GM21786 (cell line): Measurements from ENCODE around the gene FAS.
A peak's percentile ranks its signal among the peaks of the same experiment; 100 is the strongest.

Experiments
- ATAC-seq: cut with Tn5 transposase; IDR thresholded peaks from one replicate; pipeline ENCODE4 v1.9.1; 2021; ENCODE audit not compliant: unreplicated experiment

The FAS gene

DNA sequence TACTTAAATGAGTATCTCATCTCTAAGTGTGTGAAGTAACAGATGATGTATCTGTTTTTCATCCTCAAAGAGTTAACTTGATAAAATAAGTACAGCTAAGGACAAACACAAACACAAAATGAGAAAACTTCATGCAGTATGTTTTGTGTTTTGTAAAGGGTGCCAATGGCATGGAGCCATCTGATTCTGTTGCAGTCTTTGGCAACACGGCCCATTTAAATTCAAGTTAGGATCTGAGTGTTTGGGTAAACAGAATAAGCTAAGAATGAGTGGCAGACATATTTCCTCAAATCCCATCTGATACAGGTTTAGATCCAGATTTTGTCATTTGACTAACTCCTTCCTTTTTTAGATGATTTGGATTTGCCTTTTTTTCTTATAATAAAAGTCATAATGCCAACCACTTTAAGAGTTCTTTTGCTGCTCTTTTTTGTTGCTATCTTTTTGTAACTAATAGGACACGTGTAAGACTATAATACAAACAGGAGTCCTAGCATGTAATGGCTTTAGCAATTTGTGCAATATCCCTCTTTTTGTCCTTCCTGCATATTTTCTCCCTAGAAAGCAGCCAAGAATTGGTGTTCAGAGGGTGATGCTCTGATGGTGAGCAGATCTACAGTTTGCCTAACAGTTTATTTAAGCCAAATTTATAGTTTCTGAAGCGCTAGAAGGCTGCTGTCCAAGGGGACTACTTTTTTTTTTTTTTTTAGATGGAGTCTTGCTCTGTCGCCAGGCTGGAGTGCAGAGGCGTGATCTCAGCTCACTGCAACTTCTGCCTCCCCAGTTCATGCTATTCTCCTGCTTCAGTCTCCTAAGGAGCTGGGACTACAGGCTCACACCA is 19.2 kb upstream of the FAS start:
- ATAC-seq: no peak

DNA sequence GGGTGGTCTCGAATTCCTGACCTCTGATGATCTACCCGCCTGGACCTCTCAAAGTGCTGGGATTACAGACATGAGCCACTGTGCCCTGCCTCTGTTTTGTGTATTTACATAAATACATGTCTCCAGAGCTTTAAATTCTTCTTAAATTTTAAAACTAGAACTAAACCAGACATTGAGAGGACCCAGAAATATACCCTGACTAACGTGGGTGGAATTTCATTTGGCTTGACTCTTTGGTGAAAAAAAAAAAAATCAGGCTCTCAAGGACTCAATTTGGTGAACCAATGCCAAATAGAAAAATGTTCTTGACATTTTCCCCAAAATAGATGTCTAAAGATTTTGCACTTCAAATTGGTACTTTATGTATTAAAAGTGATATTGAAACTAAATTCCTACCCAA is 16.6 kb upstream of the FAS start:
- ATAC-seq: no peak

DNA sequence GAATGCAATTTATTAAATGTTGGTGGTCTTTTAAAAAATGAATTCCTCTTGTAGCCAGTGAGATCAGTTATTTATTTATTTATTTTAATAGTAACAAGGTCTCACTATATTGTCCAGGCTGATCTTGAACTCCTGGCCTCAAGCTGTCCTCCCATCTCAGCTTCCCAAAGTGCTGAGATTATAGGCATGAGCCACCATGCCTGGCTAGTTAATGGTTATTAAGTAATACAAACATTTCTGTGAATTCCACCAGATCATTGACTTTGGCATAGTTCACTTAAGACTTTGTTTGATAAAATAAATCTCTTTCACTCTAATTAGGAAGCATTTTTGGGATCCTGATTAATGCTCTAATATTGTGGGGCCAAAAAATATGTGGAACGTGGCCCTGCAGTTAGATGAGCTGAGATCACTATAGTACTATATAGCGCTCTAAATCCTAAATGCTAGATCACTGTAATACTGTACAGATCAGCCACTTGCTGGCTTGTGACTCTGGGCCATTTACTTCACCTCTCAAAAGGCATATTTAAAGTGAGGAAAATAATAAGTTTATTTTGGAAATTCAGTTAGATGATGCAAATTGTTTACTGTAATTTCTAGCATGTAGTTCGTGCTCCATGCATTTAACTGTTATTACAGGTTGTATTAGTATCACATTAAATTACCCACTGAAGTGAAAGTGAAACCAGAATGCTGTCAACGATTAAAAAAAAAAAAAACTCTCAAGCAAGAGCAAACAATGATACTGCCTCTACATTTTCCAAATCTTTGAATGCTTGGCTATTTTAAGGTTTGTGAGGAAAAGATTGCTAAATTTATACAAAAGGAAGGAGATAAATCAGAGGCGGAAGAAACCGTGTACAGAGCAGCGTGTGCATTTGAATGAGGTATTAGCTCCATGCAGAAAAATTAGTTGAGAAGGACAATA is 15.9 kb upstream of the FAS start:
- no peak for ATAC-seq

DNA sequence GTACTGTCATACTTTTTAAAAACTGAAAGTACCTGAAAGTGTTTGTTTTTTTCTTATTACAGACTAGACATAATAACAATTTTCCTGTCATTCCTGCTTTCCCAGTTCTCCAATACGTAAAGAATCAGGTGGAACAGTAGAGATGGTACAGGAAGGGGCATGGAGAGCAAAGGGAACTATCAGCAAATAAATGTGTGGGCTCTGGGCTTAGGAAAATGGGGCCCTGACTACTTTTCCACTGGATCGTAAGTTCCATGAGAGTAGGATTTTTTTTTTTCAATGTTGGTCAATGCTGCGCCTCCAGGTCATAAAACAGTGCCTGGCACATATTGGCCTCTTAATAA is 15.2 kb upstream of the FAS start:
- ATAC-seq: no peak

DNA sequence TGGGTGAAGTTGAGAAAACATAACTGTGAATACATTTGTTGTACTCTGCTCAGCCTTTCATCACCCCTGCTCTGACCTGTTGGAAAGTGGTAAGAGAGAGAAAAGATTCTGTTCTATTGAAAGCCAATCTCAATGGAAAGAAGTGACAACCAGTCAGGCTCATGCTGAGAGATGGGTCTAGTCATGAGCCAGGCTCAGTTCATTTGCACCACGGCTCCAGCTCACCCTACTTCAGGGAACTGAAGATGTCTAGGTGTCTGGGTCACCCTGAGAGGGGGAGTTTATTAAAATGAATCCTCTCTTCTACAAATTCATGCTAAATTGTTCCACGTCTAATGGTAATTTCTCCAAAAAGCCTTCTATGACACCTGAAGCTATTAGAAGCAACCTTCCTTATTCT is 12.1 kb upstream of the FAS start:
- no peak for ATAC-seq

DNA sequence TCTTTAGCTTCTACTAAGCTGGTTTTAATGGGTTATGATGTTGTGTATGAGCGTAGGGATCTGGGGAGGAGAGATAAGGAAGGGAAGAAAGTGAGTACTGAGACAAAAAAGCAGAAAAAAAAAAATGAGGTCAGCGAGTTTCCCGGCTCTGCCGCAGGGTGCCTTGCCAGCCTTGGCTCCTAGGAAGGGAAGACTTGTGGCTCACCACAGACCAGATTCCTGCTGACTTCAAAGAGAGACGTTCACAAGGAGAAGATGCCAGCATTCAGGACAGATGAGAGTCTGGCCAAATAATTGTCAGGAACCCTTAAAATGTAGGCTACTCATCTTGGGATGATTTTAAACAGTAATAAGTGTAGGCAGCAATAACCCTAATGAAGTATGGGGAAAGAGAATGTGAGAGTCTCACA is 11.4 kb upstream of the FAS start:
- no peak for ATAC-seq

DNA sequence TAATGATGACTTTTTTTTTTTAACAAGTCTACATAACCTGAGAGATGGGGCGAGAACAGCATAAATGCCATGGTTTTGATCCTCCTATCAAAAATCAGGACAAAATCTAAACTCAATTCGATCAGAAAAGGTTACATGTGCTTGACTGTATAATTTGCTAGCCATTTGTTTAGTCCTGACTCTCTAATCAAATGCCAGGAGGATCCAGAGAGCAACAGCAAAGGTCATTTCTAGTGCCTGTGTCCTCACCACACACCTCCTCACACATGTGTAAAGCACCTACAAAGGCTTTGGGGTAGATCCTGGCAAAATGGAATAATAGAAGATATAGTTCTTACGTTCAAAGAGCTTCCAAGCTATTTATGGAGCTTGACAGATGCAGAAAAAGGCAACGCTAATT is 11.0 kb upstream of the FAS start:
- no peak for ATAC-seq

DNA sequence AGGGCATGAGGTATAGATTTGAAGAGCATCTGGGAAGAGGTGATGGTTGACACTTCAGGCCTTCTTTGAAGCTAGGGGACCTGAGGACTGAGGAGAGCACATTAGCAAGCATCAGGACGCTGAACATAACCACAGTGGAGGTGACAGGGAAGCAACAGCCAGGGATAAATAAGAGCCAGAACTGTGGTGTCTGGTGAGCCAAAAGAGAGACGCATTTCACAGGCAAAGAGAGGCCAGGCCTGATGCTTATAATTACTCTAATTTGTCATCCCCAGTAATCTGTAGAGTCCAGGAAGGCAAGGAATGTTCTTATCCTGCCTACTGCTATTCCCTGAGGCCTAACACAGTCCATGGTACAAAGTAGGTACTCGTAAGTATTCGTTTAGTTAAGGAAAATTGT is 10.4 kb upstream of the FAS start:
- no peak for ATAC-seq

DNA sequence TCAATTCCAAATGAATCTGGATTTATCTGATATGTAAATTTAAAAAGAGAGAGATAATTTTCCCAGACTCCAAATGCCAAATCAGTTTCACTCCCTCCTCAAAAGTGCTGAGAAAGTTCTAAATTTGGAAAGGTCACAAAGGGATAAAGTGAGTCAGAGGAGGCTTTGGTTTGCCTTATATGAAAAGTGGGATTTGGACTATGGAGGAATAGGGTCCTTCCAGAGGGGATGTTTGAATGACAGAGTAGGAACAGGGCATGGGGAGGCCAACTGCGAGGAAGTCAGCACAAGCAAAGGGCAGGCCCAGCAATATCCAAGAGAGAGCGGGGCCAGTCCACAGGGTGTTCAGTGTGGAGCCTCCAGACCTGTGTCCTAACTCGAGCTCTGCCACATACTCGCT is 9.8 kb upstream of the FAS start:
- no peak for ATAC-seq

DNA sequence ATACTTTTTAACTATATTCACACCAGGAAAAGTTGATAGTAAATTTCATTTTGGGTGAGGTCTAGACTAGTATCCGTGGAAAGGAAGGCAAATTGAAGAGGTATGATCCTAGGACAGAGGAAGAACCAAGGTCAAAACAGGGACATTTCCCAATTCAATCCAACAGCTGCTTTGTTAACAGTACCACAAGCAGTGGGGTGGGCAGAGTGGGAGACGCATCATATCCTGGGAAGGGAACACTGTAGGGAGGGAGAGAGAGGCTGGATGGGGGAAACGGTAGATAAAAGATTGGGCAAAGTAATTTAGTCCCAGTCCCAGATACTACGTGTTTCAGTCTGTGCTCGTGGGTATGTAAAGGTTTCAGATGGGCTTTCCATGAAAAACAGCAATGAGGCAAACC is 9.2 kb upstream of the FAS start:
- no peak for ATAC-seq

DNA sequence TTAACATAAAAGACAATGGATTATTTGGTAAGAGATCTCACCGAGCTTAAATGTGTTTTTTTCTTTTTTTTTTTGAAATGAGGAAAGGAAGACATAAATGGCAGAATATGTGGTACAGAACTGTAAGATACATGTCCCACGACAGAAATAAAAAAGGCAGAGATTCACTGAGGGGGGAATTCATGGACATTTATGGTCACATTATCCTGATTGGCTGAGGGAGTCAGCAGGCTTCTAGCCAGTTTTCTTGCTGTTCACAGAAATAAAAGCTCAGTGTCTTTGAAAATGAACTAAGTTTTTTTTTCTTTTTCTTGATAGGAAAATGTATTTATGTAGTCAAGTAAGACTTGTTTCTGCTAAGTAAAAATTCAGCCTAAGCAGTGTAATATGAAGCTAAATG is 8.2 kb upstream of the FAS start:
- ATAC-seq: no peak

DNA sequence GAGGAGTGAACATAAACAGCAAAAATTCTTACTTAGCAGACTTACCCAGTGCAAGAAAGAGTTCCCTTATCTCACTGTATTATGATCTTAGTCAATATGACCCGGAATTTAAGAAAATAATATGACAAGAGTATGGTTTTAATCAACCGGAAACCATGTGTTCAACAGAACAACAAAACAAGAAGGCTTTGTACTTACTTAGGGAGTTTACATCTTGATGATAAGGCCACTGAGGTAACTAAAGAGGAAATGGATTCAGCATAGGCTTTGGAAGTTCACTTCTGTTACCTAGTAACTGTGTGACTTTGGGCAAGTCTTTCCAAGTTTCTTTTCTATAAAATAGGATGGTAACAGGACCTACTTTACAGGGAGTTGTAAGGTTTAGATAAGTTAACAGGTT is 7.4 kb upstream of the FAS start:
- ATAC-seq: no peak

DNA sequence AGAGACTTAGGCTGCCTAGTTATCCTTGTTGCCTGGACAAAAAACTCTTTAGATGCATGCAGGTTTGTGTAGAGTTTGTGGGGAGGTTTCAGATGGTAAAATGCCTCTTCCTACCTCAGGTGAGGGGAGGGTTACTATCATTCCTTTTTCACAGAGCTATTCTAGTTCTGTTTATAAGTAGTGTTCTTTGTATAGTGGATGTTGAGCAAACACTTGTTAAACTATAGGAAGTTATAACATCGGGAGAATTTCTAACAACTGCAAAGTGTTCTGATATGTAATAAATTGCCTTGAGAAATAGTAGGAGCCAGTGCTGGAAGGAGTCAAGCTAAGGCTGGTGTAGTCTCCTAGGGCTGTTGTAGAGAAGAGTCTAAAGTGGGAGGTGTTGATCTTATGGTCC is 6.7 kb upstream of the FAS start:
- no peak for ATAC-seq

DNA sequence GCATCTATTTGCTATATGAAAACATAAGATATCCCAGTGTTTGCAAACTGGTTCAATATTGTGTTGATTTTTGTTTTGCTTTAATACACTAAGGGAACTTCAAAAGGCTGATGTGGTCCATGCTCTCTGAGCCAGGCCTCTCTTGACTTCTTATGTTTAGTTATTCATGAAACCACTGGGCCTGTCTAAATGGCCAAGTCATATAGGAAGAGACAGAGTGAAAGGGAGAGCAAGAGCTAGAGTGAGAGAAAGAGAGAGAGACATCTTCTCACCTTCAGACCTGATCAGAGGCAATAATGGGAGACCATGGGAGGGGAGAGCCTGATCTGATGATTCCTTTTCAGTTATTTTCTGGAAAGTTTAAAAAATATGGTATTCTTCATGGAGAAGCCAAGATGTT is 6.1 kb upstream of the FAS start:
- ATAC-seq: no peak

DNA sequence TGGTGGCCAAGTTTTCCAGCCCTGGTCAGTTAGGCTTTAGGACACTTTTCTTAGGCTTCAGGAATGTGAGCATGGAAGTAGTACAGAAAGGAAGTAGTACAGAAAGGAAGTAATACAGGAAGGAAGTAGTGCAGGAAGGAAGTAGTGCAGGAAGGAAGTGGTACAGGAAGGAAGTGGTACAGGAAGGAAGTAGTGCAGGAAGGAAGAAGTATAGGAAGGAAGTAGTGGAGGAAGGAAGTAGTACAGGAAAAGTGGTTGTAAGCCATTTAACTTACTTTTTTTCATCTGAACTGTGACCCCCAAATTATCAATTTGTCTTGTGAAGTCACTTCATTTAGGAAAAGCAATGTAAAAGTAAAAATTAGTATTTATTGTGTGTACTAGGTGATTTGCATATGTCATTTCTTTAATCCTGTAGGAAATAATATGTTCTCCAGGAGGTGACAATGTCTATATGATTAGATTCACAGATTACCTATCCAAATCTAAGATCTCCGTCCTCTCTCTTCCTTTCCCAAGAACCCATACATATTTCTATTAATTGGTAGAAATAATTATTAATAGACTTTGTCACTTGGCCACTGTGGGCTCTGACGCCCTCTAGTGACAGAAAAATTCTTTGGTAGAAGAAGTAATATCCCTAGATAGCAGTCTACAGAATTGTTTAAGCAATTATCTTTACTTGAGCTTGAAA is 3.9 kb upstream of the FAS start:
- no peak for ATAC-seq

DNA sequence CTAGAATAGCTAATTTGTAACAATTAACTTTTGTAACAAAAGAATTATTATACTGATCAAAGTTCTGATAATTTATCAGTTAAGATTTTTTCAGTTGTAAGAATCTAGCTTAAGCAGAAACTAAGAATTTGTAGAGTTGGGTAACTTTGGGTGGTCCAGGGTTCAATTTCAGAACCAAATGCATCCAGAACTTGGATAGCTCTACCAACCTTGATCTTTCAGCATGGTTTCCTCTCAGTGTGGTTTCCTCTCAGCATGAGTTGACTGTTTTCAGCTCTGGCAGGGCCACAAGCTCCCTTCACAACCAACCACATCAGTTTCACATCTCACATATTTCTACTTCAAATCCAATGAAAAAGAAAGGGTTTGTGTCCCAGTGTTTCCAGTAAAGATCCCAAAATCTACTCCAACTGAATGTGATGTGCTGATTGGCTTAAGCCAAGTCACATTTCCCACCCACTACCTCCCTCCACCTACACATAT is 3.3 kb upstream of the FAS start:
- ATAC-seq: no peak

DNA sequence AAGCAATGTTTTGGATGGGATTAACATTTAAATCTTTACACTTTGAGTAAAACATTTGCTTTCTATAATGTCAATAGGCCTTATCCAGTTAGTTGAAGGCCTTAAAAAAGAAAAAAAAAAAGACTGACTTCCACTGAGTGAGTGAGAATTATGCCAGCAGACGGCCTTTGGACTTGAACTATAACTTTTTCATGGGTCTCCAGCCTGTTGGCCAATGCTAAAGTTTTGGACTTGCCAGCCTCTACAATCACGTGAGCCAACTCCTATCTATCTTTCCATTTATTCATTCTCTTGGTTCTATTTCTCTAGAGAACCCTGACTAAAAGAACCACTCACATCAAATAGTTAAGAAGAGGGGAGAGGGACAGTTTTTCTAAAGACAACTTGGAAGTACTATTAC is 2.8 kb upstream of the FAS start:
- no peak for ATAC-seq

DNA sequence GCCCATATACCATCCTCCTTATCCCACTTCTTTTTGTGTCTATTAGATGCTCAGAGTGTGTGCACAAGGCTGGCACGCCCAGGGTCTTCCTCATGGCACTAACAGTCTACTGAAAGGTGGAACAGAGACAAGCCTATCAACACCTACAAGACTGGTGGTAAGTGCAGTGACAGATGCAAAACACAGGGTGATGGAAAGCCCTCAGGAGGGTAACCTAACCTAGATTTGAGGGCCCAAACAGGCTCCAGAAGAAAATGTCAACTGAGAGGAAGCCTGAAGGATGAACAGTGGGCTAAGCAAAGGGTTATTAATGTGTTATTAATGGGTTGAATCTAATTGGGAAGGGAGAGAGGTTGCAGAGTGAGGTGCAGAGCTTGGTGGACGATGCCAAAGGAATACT is 1.2 kb upstream of the FAS start:
- ATAC-seq: no peak

DNA sequence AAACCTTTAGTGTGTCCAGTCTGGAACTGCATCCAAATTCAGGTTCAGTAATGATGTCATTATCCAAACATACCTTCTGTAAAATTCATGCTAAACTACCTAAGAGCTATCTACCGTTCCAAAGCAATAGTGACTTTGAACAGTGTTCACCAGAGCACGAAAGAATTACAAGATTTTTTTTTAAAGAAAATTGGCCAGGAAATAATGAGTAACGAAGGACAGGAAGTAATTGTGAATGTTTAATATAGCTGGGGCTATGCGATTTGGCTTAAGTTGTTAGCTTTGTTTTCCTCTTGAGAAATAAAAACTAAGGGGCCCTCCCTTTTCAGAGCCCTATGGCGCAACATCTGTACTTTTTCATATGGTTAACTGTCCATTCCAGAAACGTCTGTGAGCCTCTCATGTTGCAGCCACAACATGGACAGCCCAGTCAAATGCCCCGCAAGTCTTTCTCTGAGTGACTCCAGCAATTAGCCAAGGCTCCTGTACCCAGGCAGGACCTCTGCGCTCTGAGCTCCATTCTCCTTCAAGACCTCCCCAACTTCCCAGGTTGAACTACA is 694 bp upstream of the FAS start:
- ATAC-seq: peak; percentile 8

DNA sequence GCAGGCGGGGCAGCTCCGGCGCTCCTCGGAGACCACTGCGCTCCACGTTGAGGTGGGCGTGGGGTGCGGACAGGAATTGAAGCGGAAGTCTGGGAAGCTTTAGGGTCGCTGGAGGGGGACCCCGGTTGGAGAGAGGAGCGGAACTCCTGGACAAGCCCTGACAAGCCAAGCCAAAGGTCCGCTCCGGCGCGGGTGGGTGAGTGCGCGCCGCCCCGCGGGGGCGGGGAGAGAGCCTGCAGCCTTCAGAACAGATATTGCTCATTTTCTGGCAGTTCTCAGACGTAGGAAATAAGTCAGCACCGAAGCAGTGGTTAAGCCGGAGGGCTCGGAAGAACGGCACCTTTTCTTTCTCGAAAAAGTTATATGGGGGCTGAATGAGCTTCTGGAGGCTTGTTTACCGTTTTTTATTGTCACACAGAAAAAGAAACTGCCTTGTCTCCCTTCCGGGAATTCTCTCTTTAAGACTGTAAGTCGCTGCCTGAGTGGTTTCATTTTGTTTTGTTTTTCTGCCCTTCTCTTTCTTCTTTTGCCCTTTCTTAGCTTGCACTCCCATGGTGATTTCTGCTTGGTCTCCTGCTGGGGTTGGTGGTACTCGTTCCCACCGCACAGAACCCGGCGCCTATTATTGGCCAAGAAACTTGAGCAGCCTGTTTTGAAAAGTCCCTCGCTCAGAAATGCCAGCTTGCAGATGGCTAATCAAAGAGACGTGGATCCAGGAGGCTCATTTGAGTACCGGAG is 732 bp downstream of the FAS start:
- ATAC-seq: no peak

DNA sequence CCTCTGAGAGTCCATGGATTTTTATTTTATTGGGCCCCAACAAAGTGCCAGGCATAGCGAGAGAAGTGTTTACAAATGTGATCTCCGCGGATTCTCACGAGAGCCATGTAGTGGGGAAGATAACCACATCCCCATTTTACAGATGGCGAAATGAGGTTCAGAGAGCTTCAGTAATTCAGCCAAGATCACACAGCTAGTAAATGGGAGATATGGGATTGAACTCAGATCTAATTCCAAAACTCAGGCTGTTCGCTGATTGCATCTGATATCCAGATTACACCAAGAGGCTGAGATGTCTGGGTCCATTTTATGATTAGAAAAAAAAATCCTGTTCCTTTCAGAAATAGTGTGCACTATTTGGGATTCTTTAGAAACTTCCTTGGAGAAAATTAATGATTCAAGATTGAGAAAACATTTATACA is 1.3 kb downstream of the FAS start:
- ATAC-seq: no peak
